ENCODE data around the gene TNKS2. TPM values are rescaled to one million over a fixed set of nuclear protein-coding genes. Genes with fewer than 3 reads are reported as not detected.

Gene TNKS2
- total RNA-seq, 1 experiment from 2014 or later = 48.3 TPM

DNA sequence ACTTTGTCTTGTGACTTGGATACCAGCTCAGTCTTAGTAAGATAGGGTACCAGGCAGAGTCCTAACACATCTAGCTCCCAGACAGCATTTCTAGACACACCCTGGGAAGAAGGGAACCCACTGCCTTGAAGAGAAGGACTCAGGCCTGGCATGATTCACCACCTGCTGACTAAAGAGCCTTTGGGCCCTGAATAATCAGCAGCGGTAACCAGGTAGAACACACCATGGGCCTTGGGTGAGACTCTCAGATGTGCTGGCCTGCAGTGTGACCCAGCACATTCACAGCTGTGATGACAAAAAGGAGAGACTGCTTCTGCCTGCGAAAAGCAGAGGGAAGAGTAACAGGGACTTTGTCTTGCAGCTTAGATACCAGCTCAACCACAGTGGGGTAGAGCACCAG is 10.4 kb upstream of the TNKS2 start:
- H3K4me1 Mint-ChIP-seq (ENCODE audit: insufficient read depth, unreplicated experiment) = peaks cover 4% of the 10 kb centered on the region
- no peaks in the 10 kb centered on the region for H3K9me3 Mint-ChIP-seq (ENCODE audit: unreplicated experiment)
- TF ChIP-seq, protein P1, sequence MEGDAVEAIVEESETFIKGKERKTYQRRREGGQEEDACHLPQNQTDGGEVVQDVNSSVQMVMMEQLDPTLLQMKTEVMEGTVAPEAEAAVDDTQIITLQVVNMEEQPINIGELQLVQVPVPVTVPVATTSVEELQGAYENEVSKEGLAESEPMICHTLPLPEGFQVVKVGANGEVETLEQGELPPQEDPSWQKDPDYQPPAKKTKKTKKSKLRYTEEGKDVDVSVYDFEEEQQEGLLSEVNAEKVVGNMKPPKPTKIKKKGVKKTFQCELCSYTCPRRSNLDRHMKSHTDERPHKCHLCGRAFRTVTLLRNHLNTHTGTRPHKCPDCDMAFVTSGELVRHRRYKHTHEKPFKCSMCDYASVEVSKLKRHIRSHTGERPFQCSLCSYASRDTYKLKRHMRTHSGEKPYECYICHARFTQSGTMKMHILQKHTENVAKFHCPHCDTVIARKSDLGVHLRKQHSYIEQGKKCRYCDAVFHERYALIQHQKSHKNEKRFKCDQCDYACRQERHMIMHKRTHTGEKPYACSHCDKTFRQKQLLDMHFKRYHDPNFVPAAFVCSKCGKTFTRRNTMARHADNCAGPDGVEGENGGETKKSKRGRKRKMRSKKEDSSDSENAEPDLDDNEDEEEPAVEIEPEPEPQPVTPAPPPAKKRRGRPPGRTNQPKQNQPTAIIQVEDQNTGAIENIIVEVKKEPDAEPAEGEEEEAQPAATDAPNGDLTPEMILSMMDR (IDR thresholded peaks at IDR 0.05; ENCODE audit: unreplicated experiment) = no peak
- no peak overlapping the region for H3K4me3 Mint-ChIP-seq (ENCODE audit: unreplicated experiment)
- peaks cover 9% of the 10 kb centered on the region for H3K36me3 Mint-ChIP-seq (ENCODE audit: insufficient read depth, unreplicated experiment)
- POLR2A ChIA-PET = interaction anchor here (0.8 to 3.5 kb wide), 5 partner anchors 10 to 136 kb away, joined by 3 to 43 read pairs (median 6); partner anchors contain the start of genes BTAF1, FGFBP3 and TNKS2
- H3K27ac Mint-ChIP-seq (ENCODE audit: low read depth, unreplicated experiment) = peak overlapping the region; percentile 65
- intact Hi-C loops (cut with micrococcal nuclease) = no loop called here
- H3K27me3 Mint-ChIP-seq (ENCODE audit: insufficient read depth, unreplicated experiment) = no peaks in the 10 kb centered on the region
- CTCF ChIA-PET = interaction anchor here (0.6 to 1.0 kb wide), 3 partner anchors 29 to 380 kb away, joined by 3 to 5 read pairs (median 3); no protein-coding TSS in a partner anchor
- DNase-seq (ENCODE audit: unreplicated experiment) = peak; percentile 40
- BruUV-seq (replicated peaks) = no TSS peak

DNA sequence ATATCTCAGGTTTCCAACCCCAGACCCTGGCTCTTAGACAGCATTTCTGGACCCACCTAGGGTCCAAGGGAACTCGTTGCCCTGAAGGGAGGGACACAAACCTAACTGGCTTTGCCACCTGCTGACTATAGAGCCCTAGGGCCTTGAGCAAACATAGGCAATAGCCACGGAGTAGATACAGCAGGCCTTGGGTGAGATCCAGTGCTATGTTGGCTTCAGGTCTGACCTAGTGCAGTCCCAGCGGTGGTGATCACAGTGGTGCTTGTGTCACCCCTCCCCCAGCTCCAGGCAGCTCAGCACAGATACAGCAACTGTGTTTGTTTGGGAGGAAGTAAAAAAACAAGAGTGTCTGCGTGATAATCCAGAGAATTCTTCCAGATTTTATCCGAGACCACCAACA is 9.7 kb upstream of the TNKS2 start:
- H3K36me3 Mint-ChIP-seq (ENCODE audit: insufficient read depth, unreplicated experiment) = peaks cover 3% of the 10 kb centered on the region
- H3K27ac Mint-ChIP-seq (ENCODE audit: low read depth, unreplicated experiment) = peak overlapping the region; percentile 65
- BruUV-seq (replicated peaks) = no TSS peak
- ChIA-PET CTCF (interaction anchor here (1.0 kb wide), 1 partner anchor 43 kb away, joined by 3 read pairs; no protein-coding TSS in a partner anchor), POLR2A (interaction anchor here (3.5 kb wide), 1 partner anchor 9 kb away, joined by 43 read pairs; the partner anchor contains the start of gene TNKS2)
- H3K9me3 Mint-ChIP-seq (ENCODE audit: unreplicated experiment) = no peaks in the 10 kb centered on the region
- intact Hi-C loops (cut with micrococcal nuclease) = no loop called here
- peaks cover 4% of the 10 kb centered on the region for H3K4me1 Mint-ChIP-seq (ENCODE audit: insufficient read depth, unreplicated experiment)
- no peak for DNase-seq (ENCODE audit: unreplicated experiment)
- H3K27me3 Mint-ChIP-seq (ENCODE audit: insufficient read depth, unreplicated experiment) = no peaks in the 10 kb centered on the region
- H3K4me3 Mint-ChIP-seq (ENCODE audit: unreplicated experiment) = no peak overlapping the region
- TF ChIP-seq, protein P1 (IDR thresholded peaks at IDR 0.05; ENCODE audit: unreplicated experiment) = no peak

DNA sequence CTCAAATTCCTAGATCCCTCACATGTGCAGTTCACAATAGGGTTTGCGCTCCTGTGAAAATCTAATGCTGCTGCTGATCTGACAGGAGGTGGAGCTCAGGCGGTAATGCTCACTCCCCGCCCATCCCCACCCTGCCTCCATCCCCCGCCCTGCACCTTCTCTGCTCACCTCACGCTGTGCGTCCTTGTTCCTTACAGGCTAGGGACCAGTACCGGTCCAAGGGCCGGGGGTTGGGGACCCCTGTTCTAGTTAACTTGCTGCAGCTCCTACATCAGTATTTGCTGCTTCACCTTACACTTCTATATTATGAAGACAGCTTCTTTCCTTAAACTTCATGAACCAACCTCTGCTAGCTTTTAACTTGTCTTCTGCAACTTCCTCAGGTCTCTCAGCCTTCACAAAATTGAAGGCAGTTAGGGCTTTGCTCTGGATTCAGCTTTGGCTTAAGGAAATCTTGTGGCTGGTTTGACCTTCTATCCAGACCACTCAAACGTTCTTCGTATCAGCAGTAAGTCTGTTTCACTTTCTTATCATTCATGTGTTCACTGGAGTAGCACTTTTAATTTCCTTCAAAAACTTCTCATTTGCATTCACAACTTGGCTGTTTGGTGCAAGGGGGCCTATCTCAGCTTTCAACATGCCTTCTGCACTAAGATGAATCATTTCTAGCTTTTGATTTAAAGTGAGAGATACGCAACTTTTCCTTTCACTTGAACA is 1.7 kb upstream of the TNKS2 start:
- BruUV-seq (replicated peaks) = no TSS peak
- no peaks in the 10 kb centered on the region for H3K9me3 Mint-ChIP-seq (ENCODE audit: unreplicated experiment)
- peak; percentile 48 for DNase-seq (ENCODE audit: unreplicated experiment)
- ChIA-PET POLR2A (interaction anchor here (0.6 to 5.9 kb wide), 13 partner anchors 8 to 1629 kb away, joined by 3 to 95 read pairs (median 5); partner anchors contain the start of genes BTAF1 and FGFBP3), CTCF (interaction anchor here (0.6 to 2.0 kb wide), 3 partner anchors 21 to 357 kb away, joined by 3 to 11 read pairs (median 3); no protein-coding TSS in a partner anchor)
- intact Hi-C loops (cut with micrococcal nuclease) = no loop called here
- peaks cover 2% of the 10 kb centered on the region for H3K36me3 Mint-ChIP-seq (ENCODE audit: insufficient read depth, unreplicated experiment)
- TF ChIP-seq, protein P1 (IDR thresholded peaks at IDR 0.05; ENCODE audit: unreplicated experiment) = no peak
- H3K4me3 Mint-ChIP-seq (ENCODE audit: unreplicated experiment) = peak overlapping the region; percentile 87
- peaks cover 31% of the 10 kb centered on the region for H3K4me1 Mint-ChIP-seq (ENCODE audit: insufficient read depth, unreplicated experiment)
- H3K27ac Mint-ChIP-seq (ENCODE audit: low read depth, unreplicated experiment) = peak overlapping the region; percentile 96
- H3K27me3 Mint-ChIP-seq (ENCODE audit: insufficient read depth, unreplicated experiment) = peaks cover 19% of the 10 kb centered on the region

DNA sequence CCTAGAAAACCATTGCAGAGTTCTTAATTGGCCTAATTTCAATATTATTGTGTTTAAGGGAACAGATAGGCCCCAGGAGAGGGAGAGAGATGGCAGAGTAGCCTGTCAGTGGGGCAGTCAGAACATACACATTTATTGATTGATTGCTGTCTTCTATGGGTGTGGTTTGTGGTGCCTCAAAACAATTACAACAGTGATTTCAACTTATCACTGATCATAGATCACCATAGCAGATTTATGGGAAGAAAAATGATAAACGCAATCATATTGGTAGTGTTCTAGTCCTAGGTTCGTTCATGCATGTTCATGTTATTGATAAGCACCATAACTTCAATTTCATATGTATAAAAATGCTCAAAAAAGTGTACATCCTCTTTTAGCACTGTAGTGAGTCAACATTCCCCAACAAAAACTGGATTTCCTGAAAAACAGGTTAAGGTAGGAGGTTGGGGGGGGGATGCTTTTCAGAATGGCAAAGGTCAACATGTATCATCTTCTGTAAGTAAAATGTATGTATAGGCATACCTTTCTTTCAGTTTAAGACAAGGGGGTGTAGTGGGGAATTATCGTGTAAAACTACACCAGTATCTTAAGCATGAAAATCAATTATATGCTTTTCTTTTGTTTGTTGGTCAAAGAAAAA is 1.1 kb upstream of the TNKS2 start:
- Mint-ChIP-seq H3K4me1 (ENCODE audit: insufficient read depth, unreplicated experiment) (peaks cover 35% of the 10 kb centered on the region), H3K4me3 (ENCODE audit: unreplicated experiment) (peak overlapping the region; percentile 87), H3K9me3 (ENCODE audit: unreplicated experiment) (no peaks in the 10 kb centered on the region), H3K27me3 (ENCODE audit: insufficient read depth, unreplicated experiment) (peaks cover 19% of the 10 kb centered on the region), H3K36me3 (ENCODE audit: insufficient read depth, unreplicated experiment) (peaks cover 6% of the 10 kb centered on the region), H3K27ac (ENCODE audit: low read depth, unreplicated experiment) (peak overlapping the region; percentile 96)
- intact Hi-C loops (cut with micrococcal nuclease) = no loop called here
- TF ChIP-seq, protein P1 (IDR thresholded peaks at IDR 0.05; ENCODE audit: unreplicated experiment) = no peak
- ChIA-PET CTCF (interaction anchor here (2.0 kb wide), 1 partner anchor 38 kb away, joined by 11 read pairs; no protein-coding TSS in a partner anchor), POLR2A (interaction anchor here (0.6 to 5.9 kb wide), 29 partner anchors 9 to 671 kb away, joined by 3 to 95 read pairs (median 6); partner anchors contain the start of genes BTAF1 and FGFBP3)
- BruUV-seq (replicated peaks) = no TSS peak
- no peak for DNase-seq (ENCODE audit: unreplicated experiment)
